Right lobe of liver (tissue), 6 donors: ENCODE measurements around the gene MRGPRG. TPM values are rescaled to one million over a fixed set of nuclear protein-coding genes. Genes with fewer than 3 reads are reported as not detected.

ENCODE experiments used
- ATAC-seq, 4 donors: fragments of 200-7000 bp; cut with Tn5 transposase; one replicate each; pipeline ENCODE4 v1.9.1; 2020; ENCODE audit warnings: mild to moderate bottlenecking in 4 of 4, moderate library complexity in 4 of 4
- DNase-seq, 3 donors: peaks; one replicate each; pipeline ENCODE4 v3.0.0-alpha.2; 2020
- H3K27ac ChIP-seq, 3 donors: fragments of 200-600 bp; one replicate each; pipeline ENCODE4 v1.8.0; 2022
- H3K27me3 ChIP-seq, 2 donors: fragments of 200-600 bp; one replicate each; pipeline ENCODE4 v1.8.0; 2022
- H3K36me3 ChIP-seq, 4 donors: fragments of 200-600 bp; sonication (generic) in 1 of 4; one replicate each; pipeline versions ENCODE4 v1.5.1 to v1.8.0; 2017 to 2022; ENCODE audit warnings: control low read depth in 1 of 4
- H3K4me1 ChIP-seq, 4 donors: fragments of 200-600 bp; sonication (generic) in 1 of 4; one replicate each; pipeline versions ENCODE4 v1.5.1 to v1.8.0; 2017 to 2022; ENCODE audit warnings: control low read depth in 1 of 4
- H3K4me3 ChIP-seq, 3 donors: fragments of 200-600 bp; one replicate each; pipeline ENCODE4 v1.8.0; 2022
- H3K9me3 ChIP-seq, 4 donors: fragments of 200-600 bp; sonication (generic) in 1 of 4; one replicate each; pipeline versions ENCODE4 v1.5.1 to v1.8.0; 2017 to 2022; ENCODE audit warnings: control low read depth in 1 of 4
- CTCF ChIP-seq, 4 donors: fragments of 200-600 bp in 3 of 4; fragments of 450-650 bp in 1 of 4; IDR thresholded peaks; one replicate each; pipeline versions ENCODE4 v1.5.1 to v1.8.0; 2016 to 2022; ENCODE audit warnings: antibody characterized with exemption in 4 of 4, mild to moderate bottlenecking in 2 of 4
- POLR2A ChIP-seq: fragments of 450-650 bp; IDR thresholded peaks from one replicate; pipeline ENCODE4 v1.6.1; 2017; ENCODE audit warnings: antibody characterized with exemption, mild to moderate bottlenecking
- WGBS: methylation state at CpG from one replicate; pipeline ENCODE4 v1.1.6; 2018; ENCODE audit warnings: low coverage, low lambda C conversion rate; ENCODE audit not compliant: insufficient coverage; ENCODE audit errors: missing lambda C conversion rate; 5-methylcytosine and 5-hydroxymethylcytosine counted together
- intact Hi-C, 2 donors: fragments of 100-400 bp; cut with DNase I; formaldehyde crosslinking; loops; one replicate each; pipeline versions ENCODE4 v1.11.2 to v1.14.1; 2022
- total RNA-seq, 6 experiments: library from RNA; depleted of rRNA in 2 of 6; stranded (reverse); fragments of >200 nt in 2 of 6; fragmentation: NEBNext Ultra II Directional in 3 of 6; extraction: Animal tissue kit (Norgen Biotek cat#: 25700) in 3 of 6; gene quantifications; one replicate each; pipeline versions ENCODE4 v1.1.0 to v1.2.4, GENCODE V29; 2016 to 2023
- donor health status: DM: no; HTN: yes; CAD: no.
- donor health status: DM: no; HTN: no; CAD: no.
- donor health status: DM: no; HTN: no; CAD: no.
- donor health status: DM: no; HTN: yes; CAD: no.
- donor health status: DM: no; HTN: yes; CAD: no.

MRGPRG gene
- total RNA-seq, 6 experiments from 2014 or later: not detected

GRCh38 chr11:3176487-3176886 lies 42.1 kb downstream of the MRGPRG start:
- no peak for DNase-seq
- Histone ChIP-seq H3K4me3 (no peak overlapping the region), H3K27me3 (no peaks in the 10 kb centered on the region), H3K36me3 (no peaks in the 10 kb centered on the region), H3K9me3 (peaks cover 0 to 7% (median 0%) of the 10 kb centered on the region in 4 donors), H3K4me1 (no peaks in the 10 kb centered on the region), H3K27ac (no peak overlapping the region)
- TF ChIP-seq CTCF (IDR thresholded peaks at IDR 0.05) (no peak), POLR2A (no peak)
- intact Hi-C loops: no loop called here
- no peak for ATAC-seq

GRCh38 chr11:3175194-3175593 lies 43.4 kb downstream of the MRGPRG start:
- Histone ChIP-seq H3K27ac (no peak overlapping the region), H3K36me3 (no peaks in the 10 kb centered on the region), H3K9me3 (peaks cover 0 to 7% (median 0%) of the 10 kb centered on the region in 4 donors), H3K4me3 (no peak overlapping the region), H3K27me3 (no peaks in the 10 kb centered on the region), H3K4me1 (no peaks in the 10 kb centered on the region)
- no peak for ATAC-seq
- intact Hi-C loops: no loop called here
- no peak for DNase-seq
- TF ChIP-seq CTCF (IDR thresholded peaks at IDR 0.05) (no peak), POLR2A (no peak)

- Histone ChIP-seq H3K9me3 (peaks cover 0 to 7% (median 0%) of the 10 kb centered on the region in 4 donors), H3K27me3 (no peaks in the 10 kb centered on the region), H3K4me1 (no peaks in the 10 kb centered on the region), H3K36me3 (no peaks in the 10 kb centered on the region), H3K27ac (no peak overlapping the region), H3K4me3 (no peak overlapping the region)
- WGBS: 78% methylated on average over 3 of the region's 3 CpGs
- no peak for DNase-seq
- intact Hi-C loops: no loop called here
- TF ChIP-seq CTCF (IDR thresholded peaks at IDR 0.05) (no peak), POLR2A (no peak)
- ATAC-seq: no peak
Measured at GRCh38 chr11:3174387-3174786, 44.2 kb downstream of the MRGPRG start.

GRCh38 chr11:3173795-3174194 lies 44.8 kb downstream of the MRGPRG start:
- intact Hi-C loops: no loop called here

More at GRCh38 chr11:3173795-3174194, 44.8 kb downstream of the MRGPRG start:
- peaks cover 0 to 7% (median 0%) of the 10 kb centered on the region in 4 donors for H3K9me3 ChIP-seq
- H3K36me3 ChIP-seq: no peaks in the 10 kb centered on the region
- 65% methylated on average over 2 of the region's 2 CpGs for WGBS
- DNase-seq (no peak), ATAC-seq (no peak)
- no peak overlapping the region for H3K4me3 ChIP-seq
- H3K4me1 ChIP-seq: no peaks in the 10 kb centered on the region
- TF ChIP-seq POLR2A: no peak
- no peak for TF ChIP-seq CTCF (IDR thresholded peaks at IDR 0.05)
- no peaks in the 10 kb centered on the region for H3K27me3 ChIP-seq
- H3K27ac ChIP-seq: no peak overlapping the region
